ENCODE data around the gene NUTF2.
A peak's percentile ranks its signal among the peaks of the same experiment; 100 is the strongest.

Gene NUTF2

DNA sequence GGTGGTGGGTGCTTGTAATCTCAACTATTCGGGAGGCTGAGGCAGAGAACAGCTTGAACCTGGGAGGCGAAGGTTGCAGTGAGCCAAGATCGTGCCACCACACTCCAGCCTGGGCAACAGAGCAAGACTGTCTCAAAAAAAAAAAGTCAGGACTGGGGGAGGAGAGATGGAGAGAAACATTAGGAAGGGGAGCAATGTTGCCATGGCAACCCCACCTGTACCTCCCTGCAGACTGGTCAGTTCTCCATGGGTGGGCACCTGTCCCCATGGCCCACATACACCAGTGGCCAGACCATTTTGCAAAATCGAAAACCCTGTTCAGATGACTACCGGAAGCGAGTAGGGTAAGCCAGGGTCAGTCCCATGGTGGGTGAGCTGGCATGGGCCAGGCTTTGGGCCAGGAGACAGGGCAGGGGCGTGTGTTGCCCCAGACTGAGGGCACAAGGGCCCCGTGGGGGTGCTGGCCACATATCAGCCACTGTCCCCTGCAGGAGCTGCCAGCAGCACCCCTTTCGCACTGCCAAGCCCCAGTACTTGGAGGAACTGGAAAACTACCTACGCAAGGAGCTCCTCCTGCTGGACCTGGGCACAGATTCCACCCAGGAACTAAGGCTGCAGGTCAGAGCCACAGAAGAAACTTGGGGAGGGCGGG lies 26.0 kb upstream of the NUTF2 start:
- ChIA-PET CTCF (interaction anchor here (0.6 kb wide), 1 partner anchor 63 kb away, joined by 3 read pairs; no protein-coding TSS in a partner anchor), POLR2A (ENCODE audit: low non-redundant PET) (no interaction called here)
- H3K27ac ChIP-seq: no peak overlapping the region
- no peak for DNase-seq (ENCODE audit: low spot score)
- TF ChIP-seq, protein P1, sequence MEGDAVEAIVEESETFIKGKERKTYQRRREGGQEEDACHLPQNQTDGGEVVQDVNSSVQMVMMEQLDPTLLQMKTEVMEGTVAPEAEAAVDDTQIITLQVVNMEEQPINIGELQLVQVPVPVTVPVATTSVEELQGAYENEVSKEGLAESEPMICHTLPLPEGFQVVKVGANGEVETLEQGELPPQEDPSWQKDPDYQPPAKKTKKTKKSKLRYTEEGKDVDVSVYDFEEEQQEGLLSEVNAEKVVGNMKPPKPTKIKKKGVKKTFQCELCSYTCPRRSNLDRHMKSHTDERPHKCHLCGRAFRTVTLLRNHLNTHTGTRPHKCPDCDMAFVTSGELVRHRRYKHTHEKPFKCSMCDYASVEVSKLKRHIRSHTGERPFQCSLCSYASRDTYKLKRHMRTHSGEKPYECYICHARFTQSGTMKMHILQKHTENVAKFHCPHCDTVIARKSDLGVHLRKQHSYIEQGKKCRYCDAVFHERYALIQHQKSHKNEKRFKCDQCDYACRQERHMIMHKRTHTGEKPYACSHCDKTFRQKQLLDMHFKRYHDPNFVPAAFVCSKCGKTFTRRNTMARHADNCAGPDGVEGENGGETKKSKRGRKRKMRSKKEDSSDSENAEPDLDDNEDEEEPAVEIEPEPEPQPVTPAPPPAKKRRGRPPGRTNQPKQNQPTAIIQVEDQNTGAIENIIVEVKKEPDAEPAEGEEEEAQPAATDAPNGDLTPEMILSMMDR (conservative IDR thresholded peaks at IDR 0.05; ENCODE audit: low read depth): no peak

DNA sequence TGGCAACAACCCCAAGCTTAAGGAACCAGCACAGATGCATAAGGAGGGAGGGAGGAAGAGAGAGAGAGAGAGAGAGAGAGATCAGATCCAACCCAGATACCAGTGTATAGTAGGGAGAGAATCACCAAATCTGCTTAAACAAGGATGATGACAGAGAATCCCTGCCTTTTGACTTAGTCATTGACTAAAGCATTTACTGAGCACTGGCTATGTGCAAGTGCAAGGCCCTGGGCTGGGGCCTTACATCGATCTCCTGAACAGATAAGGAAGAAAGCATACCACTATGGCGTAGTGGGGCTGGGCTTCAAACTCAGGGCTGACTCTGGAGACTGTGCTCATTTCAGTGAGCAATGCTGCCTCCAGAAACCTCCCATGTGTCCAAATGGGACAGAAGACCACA lies 24.2 kb upstream of the NUTF2 start:
- ChIA-PET CTCF (no interaction called here), POLR2A (ENCODE audit: low non-redundant PET) (interaction anchor here (0.8 kb wide), 1 partner anchor 159 kb away, joined by 3 read pairs; no protein-coding TSS in a partner anchor)
- TF ChIP-seq, protein P1 (conservative IDR thresholded peaks at IDR 0.05; ENCODE audit: low read depth): no peak
- H3K27ac ChIP-seq: no peak overlapping the region
- no peak for DNase-seq (ENCODE audit: low spot score)

DNA sequence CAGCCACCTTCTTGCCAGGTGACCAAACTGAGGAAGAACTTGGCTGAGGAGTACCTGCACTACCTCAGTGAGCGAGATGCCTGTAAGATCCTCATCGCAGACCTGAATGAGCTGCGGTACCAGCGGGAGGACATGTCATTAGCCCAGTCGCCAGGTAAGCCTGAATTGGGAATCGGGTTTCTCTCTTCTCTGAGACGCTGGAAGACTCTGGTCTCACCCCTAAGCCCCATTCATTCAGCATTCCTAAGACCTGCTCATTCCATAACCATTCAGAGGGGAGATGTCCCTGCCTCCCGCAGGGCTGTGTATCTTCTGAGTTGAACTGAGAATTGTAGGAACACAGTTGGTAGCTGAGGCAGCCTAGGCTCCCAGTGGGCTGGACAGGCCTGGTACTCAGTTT lies 21.6 kb upstream of the NUTF2 start:
- TF ChIP-seq, protein P1 (conservative IDR thresholded peaks at IDR 0.05; ENCODE audit: low read depth): no peak
- DNase-seq (ENCODE audit: low spot score): no peak
- CTCF ChIA-PET: interaction anchor here (2.3 kb wide), 1 partner anchor 9 kb away, joined by 24 read pairs; no protein-coding TSS in a partner anchor
- no peak overlapping the region for H3K27ac ChIP-seq
- POLR2A ChIA-PET (ENCODE audit: low non-redundant PET): no interaction called here

DNA sequence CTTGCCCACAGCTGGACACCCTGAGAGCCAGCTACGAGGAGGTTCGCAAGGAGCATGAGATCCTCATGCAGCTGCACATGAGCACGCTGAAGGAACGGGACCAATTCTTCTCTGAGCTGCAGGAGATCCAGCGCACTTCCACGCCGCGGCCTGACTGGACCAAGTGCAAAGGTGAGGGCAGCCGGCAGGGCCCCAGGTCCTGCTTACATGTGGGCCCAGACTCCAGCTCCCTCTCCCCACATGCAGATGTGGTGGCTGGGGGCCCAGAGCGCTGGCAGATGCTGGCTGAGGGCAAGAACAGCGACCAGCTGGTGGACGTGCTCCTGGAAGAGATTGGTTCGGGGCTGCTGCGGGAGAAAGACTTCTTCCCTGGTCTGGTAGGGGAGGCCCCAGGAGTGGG lies 20.8 kb upstream of the NUTF2 start:
- CTCF ChIA-PET: interaction anchor here (2.3 kb wide), 1 partner anchor 10 kb away, joined by 24 read pairs; no protein-coding TSS in a partner anchor
- TF ChIP-seq, protein P1 (conservative IDR thresholded peaks at IDR 0.05; ENCODE audit: low read depth): no peak
- no peak for DNase-seq (ENCODE audit: low spot score)
- no peak overlapping the region for H3K27ac ChIP-seq
- POLR2A ChIA-PET (ENCODE audit: low non-redundant PET): no interaction called here

DNA sequence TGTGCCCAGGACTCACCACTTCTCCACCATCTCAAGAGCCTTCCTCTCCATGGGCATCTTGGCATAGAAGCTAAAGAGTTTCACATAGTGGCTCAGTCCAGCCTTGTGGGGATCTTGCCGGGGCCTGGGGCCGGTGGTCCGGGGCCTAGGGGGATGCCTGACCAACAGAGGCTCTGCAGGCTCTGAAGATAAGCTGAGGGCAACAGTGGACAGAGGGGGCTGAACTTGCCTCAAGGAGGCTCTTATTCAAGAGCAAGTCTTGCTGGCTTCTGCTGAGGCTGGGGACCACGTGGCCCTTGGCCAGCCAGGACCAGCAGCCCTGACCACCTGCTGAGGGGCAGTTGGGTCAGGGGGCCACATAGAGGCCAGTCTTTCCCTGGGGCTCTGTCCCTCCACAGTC lies 18.1 kb upstream of the NUTF2 start:
- no peak for DNase-seq (ENCODE audit: low spot score)
- TF ChIP-seq, protein P1 (conservative IDR thresholded peaks at IDR 0.05; ENCODE audit: low read depth): no peak
- ChIA-PET POLR2A (ENCODE audit: low non-redundant PET) (no interaction called here), CTCF (interaction anchor here (0.6 to 1.2 kb wide), 3 partner anchors 12 to 161 kb away, joined by 3 to 5 read pairs (median 4); no protein-coding TSS in a partner anchor)
- H3K27ac ChIP-seq: no peak overlapping the region

DNA sequence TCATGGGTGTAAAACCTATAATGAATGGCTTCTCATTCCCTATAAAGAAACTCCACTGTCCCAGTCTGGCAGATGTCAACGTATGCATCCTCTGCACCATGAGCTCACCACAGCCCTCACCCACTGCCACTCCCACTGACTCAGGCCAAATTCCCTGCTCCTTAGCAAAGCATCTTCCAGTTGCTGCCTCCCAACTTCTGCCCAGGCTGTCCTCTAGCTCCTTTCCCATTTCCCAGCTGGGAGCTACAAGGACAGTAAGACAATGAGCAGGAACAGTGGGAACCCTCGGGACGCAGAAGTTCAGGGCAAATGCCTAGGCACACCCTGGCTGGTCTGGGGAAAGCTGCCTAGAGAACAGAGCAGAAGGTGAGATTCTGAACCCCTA lies 13.7 kb upstream of the NUTF2 start:
- TF ChIP-seq, protein P1 (conservative IDR thresholded peaks at IDR 0.05; ENCODE audit: low read depth): no peak
- POLR2A ChIA-PET (ENCODE audit: low non-redundant PET): interaction anchor here (0.5 kb wide), 1 partner anchor 154 kb away, joined by 3 read pairs; no protein-coding TSS in a partner anchor
- peak overlapping the region; percentile 81 for H3K27ac ChIP-seq
- DNase-seq (ENCODE audit: low spot score): peak; percentile 77
- CTCF ChIA-PET: interaction anchor here (0.5 to 1.3 kb wide), 3 partner anchors 16 to 445 kb away, joined by 3 to 7 read pairs (median 6); no protein-coding TSS in a partner anchor

All from RWPE1 (cell line).